Activated CD4-positive, alpha-beta T cell treated with anti-CD3 and anti-CD28 coated beads, Interleukin-2, amount 50 U/mL, for 1 hour (primary cell): ENCODE results near the gene TSEN2.
"Not testable (repeated sequence)": the region's sequence is repeated elsewhere in the genome, so short reads cannot be mapped to it uniquely, and the experiment has no call there.

Source experiments
- DNase-seq: peaks from one replicate; pipeline ENCODE4 v3.0.0-alpha.2; 2020

Gene TSEN2

GRCh38 chr3:12484198-12484982 lies at the start of gene TSEN2:
Gene TSEN2, plus strand, starts transcription at chr3:12484480. Its CDS starts 5,321 bp downstream, at chr3:12489801.
- peak; percentile 96 for DNase-seq

DNA sequence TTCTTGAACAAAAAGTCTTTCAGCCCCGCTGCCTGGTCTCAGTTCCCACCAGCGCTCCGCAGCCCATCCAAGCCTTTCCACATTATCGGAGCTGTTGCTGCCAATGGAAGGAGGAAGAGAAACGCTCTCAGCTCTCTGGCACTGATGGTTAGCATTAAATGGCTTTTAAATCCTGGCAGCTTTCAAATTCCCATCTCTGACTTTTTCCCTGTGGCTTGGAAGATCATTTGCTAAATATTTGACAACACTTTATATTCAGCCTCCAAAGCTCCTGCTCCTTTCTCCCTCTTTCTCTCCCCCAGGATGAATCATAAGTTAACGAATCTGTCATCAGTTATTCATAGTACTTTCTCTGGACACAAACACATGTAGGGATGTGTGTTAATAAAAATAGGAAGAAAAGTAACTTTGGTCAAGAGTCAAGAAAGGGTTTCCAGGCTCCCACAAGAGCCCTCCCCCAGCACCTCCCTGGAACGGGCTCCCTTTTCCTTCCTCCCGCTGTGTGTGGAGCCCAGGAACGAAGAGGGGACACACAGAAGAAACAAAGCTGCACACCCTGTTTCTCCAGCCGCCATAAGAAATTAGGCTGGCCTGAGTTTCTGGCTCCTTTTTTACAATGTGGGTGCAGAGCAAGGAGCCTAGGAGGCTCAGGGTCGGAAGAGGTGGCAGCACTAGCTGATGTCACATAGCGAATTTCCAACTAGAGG lies 47.6 kb upstream of the TSEN2 start:
- DNase-seq, result no peak

GRCh38 chr3:12437221-12437605 lies 47.1 kb upstream of the TSEN2 start:
- DNase-seq, result no peak

- DNase-seq, result no peak
Observed at GRCh38 chr3:12437861-12438260, 46.4 kb upstream of the TSEN2 start.

GRCh38 chr3:12438318-12438717 lies 46.0 kb upstream of the TSEN2 start:
- no peak for DNase-seq

DNA sequence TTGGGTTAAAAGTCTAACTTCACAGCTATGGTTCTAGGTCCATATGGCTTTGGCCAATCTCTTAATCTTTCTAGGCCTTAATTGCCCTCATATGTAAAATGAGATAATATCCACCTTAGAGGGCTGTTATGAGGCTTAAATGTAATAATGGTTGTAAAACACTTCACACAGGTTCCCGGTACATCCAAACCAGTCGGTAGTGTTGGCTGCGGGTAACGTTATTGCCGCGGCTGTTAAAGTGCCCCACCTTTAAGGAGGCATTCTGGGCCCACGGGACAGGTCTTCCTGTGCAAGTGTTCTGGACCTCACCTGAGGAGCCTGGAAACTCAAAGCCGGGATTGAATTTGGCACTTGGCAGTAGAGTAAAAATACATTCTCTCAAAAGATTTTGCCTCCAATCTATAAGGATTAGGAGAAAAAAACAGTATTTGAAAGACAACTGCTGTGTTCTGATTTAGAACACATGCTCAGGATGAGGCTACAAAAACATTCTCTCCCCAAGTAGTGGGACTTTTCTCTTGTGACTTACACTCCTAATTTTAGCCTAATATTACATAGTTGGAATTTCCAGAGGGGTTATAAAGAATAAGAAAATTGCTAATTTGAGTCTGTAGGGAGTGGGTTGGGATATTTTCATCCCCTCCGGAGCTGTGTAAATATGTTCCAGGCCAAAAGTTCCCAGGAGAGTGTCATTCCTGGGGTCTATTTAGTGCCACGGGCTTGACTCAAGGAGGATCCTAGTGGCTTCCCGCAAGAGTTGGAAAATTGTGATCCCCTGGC lies 44.9 kb upstream of the TSEN2 start:
- no peak for DNase-seq

GRCh38 chr3:12440927-12441714 lies 43.2 kb upstream of the TSEN2 start:
- DNase-seq, result no peak

DNA sequence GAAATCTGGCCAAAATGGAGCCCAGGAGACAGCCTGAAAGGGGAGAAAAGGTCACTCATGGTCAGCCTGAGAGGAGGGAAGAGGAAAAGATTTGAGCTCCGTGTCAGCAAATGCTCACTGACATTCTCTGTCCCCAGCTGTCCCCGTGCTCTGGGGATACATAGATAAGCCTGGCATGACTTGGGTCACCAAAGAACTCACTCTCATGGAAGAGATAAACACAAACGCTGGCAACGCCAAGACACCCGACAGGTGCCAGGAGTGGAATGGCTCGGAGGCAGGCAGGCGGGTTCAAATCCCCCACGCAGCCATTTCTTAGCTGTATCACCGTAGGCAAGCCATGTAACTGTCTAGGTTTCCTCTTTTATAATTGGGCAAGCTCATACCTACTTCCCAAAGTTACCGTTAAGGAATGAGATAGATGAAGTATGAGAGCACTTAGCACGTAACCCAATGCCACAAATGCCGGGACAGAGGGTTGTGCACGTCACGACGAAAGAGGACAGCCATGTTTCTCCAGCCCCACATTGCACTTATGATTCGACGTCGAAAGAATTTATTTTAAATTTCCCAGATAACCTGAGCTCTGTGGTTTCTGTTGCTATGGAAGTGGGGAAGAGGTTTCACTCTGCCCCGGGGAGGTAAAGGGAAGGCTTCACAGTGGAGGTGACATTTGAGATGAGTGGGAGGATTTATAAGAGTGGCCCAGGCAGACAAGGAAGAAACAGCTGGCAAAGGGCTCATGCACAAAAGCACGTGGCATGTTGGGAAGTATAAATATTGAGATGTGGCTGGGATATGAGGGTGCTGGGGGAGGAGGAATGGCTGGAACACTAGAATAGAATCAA lies 41.4 kb upstream of the TSEN2 start:
- DNase-seq, result no peak

GRCh38 chr3:12443781-12444522 lies 40.3 kb upstream of the TSEN2 start:
- no peak for DNase-seq

GRCh38 chr3:12444582-12445471 lies 39.5 kb upstream of the TSEN2 start:
- DNase-seq, result no peak

GRCh38 chr3:12445523-12446240 lies 38.6 kb upstream of the TSEN2 start:
- no peak for DNase-seq

DNA sequence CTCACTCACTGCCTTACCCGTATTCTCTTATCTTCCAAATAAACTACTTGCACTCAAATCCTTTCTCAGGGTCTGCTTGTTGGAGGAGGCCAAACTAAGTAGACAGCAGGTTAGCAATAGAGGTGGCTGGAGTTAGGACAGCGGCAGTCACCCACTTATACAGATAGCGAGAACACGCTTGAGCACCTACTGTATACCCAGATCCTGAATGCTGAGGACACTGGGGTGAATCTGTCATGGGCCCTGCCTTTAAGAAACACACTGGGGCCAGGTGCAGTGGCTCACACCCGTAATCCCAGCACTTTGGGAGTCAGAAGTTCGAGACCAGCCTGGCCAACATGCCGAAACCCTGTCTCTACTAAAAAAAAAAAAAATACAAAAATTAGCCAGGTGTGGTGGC lies 38.0 kb upstream of the TSEN2 start:
- no peak for DNase-seq

- DNase-seq, result no peak
Observed at GRCh38 chr3:12447075-12447474, 37.2 kb upstream of the TSEN2 start.

- DNase-seq, result not testable (repeated sequence)
Observed at GRCh38 chr3:12448404-12449202, 35.7 kb upstream of the TSEN2 start.

DNA sequence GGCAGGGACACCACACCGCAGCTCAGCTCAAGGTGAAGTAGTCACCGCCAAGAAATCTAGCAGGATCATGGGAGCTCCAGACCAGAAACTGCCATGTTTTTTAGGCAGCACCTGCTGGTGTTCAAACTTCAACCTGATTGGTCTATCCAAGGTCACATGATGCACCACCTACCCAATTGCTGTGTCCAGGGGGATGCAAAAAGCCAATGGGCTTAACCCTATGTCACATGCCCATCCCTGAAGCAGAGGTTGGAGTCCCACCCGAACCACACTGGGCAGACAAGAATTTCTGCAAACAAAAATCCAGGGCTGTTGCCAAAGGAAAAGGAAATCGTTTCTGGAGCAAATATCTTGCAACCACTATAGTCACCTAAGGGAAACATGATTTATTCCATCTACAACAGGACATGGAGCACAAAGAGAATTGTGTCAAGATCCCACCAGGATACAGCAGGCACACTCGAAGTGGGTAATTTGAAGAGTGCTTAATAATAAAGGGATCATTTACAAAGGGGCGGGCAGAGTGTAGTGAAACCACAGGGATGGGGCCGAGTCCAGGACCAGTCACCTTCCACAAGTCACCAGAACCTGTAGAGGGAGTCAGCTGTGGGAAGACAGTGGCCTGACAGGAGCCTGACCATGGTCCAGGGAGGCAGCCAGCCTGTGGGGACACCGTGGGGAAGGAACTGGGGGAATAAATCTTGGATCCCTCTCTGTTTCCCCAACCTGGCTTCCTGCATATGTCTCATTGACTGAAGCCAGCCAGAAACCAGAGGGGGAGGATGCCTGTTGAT lies 34.2 kb upstream of the TSEN2 start:
- no peak for DNase-seq

- no peak for DNase-seq
Observed at GRCh38 chr3:12451481-12451880, 32.8 kb upstream of the TSEN2 start.

DNA sequence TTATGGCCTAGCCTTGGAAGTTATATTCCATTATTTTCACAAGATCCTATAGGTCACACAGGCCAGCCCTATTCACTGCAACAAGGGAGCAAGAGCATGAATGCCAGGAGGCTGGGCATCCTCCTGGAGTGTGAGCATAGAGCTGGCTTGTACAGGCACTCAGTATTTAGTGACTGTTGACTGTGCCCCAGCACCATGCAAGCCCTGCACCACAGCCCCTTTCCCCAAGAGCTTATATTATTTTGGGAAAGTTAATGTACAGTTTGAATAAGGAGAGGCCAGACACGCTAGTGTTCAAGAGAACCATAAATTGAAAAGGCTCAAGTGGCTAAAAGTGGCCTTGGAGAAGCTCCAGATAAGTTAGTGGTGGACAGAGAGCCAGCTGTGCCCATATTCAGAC lies 32.3 kb upstream of the TSEN2 start:
- no peak for DNase-seq
